Tibial nerve (tissue), 4 donors: ENCODE data around the gene PARP3. TPM values are rescaled to one million over a fixed set of nuclear protein-coding genes. Genes with fewer than 3 reads are reported as not detected.

Source experiments
- DNase-seq, 2 donors: peaks; one replicate each; pipeline ENCODE4 v3.0.0-alpha.2; 2019; ENCODE audit warnings: low spot score in 2 of 2
- H3K27ac ChIP-seq, 4 donors: fragments of 200-600 bp; sonication (generic) in 3 of 4; one replicate each; pipeline ENCODE4 v1.5.1; 2017 to 2019; ENCODE audit warnings: mild to moderate bottlenecking in 1 of 4
- H3K27me3 ChIP-seq, 2 donors: fragments of 200-600 bp; sonication (generic) in 1 of 2; one replicate each; pipeline versions ENCODE4 v1.5.1 to v1.6.0; 2017 to 2019
- H3K36me3 ChIP-seq, 3 donors: fragments of 200-600 bp; sonication (generic); one replicate each; pipeline ENCODE4 v1.5.1; 2018 to 2019
- H3K4me1 ChIP-seq, 4 donors: fragments of 200-600 bp; sonication (generic) in 3 of 4; one replicate each; pipeline ENCODE4 v1.5.1; 2017 to 2019
- H3K4me3 ChIP-seq, 4 donors: fragments of 200-600 bp; sonication (generic) in 3 of 4; one replicate each; pipeline ENCODE4 v1.5.1; 2017 to 2019; ENCODE audit warnings: mild to moderate bottlenecking in 1 of 4, moderate library complexity in 1 of 4
- H3K9me3 ChIP-seq, 4 donors: fragments of 200-600 bp; sonication (generic) in 3 of 4; one replicate each; pipeline ENCODE4 v1.5.1; 2017 to 2019
- CTCF ChIP-seq, 5 experiments: fragments of 200-600 bp in 3 of 5; fragments of 450-650 bp in 2 of 5; sonication (generic) in 3 of 5; IDR thresholded peaks; one replicate each; pipeline ENCODE4 v1.5.1; 2016 to 2019; ENCODE audit warnings: antibody characterized with exemption in 5 of 5, mild to moderate bottlenecking in 3 of 5, moderate library complexity in 2 of 5
- EP300 ChIP-seq, 2 donors: sonication (generic); formaldehyde crosslinking; IDR thresholded peaks; one replicate each; pipeline ENCODE4 v1.6.1; 2017; ENCODE audit warnings: antibody characterized with exemption in 2 of 2, mild to moderate bottlenecking in 1 of 2
- POLR2A ChIP-seq, 2 donors: fragments of 450-650 bp; IDR thresholded peaks; one replicate each; pipeline ENCODE4 v1.6.1; 2017; ENCODE audit warnings: antibody characterized with exemption in 2 of 2, mild to moderate bottlenecking in 2 of 2, moderate library complexity in 2 of 2
- WGBS, 2 donors: methylation state at CpG; one replicate each; pipeline ENCODE4 v1.1.5; 2018; 5-methylcytosine and 5-hydroxymethylcytosine counted together
- total RNA-seq, 4 donors: library from RNA; depleted of rRNA; stranded (reverse); fragments of >200 nt; gene quantifications; one replicate each; pipeline ENCODE4 v1.1.0, GENCODE V29; 2016

PARP3 gene
- total RNA-seq, 4 donors from 2014 or later, result 19.9 to 55.9 (median 40.6) TPM

GRCh38 chr3:51946796-51947195, 4.6 kb downstream of the PARP3 start:
- WGBS, 2 donors, result 80 to 89% methylated on average over 4 of the region's 4 CpGs
- no peak for DNase-seq
- peaks cover 0 to 43% (median 5%) of the 10 kb centered on the region in 3 donors for H3K36me3 ChIP-seq

DNA sequence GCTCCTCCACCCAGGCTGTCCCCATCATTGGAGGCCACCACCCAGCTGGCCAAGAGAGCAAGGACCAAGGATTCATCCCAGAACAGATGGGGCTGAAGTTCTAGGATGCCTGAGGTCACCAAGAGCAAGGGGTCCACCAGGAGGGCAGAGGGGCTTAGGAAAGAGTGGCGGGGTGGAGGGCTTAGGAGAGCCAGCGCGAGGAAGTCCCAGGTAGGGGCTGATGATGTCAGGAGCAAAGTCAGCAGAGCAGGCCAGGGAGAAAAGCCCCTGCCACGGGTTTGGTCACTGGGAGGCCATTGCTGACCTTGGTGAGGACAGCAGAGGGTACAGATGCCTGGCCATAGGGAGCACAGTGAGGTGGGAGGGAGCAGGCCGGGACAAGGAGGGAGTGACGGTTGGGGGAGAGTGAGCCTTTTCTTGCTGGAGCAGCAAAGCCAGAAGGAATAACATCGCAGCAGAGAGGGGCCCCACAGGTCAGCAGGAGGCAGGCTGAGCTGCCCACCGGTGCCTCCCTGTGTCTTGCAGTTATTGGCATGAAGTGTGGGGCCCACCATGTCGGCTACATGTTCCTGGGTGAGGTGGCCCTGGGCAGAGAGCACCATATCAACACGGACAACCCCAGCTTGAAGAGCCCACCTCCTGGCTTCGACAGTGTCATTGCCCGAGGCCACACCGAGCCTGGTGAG, 5.2 kb downstream of the PARP3 start:
- Histone ChIP-seq H3K27ac (no peak overlapping the region), H3K4me1 (peaks cover 3 to 17% (median 12%) of the 10 kb centered on the region in 4 donors), H3K4me3 (no peak overlapping the region), H3K36me3 (peaks cover 0 to 43% (median 5%) of the 10 kb centered on the region in 3 donors), H3K9me3 (no peaks in the 10 kb centered on the region), H3K27me3 (no peaks in the 10 kb centered on the region)
- 72 to 78% methylated on average over 13 of the region's 13 CpGs for WGBS, 2 donors
- no peak for TF ChIP-seq POLR2A (IDR thresholded peaks at IDR 0.05)
- no peak for TF ChIP-seq EP300 (IDR thresholded peaks at IDR 0.05)
- no peak for TF ChIP-seq CTCF (IDR thresholded peaks at IDR 0.05)
- DNase-seq, result no peak

More at GRCh38 chr3:51946796-51947195, 4.6 kb downstream of the PARP3 start:
- H3K27me3 ChIP-seq, result no peaks in the 10 kb centered on the region
- TF ChIP-seq EP300 (IDR thresholded peaks at IDR 0.05) (no peak), POLR2A (IDR thresholded peaks at IDR 0.05) (no peak), CTCF (IDR thresholded peaks at IDR 0.05) (no peak)
- H3K27ac ChIP-seq, result no peak overlapping the region
- no peaks in the 10 kb centered on the region for H3K9me3 ChIP-seq
- no peak overlapping the region for H3K4me3 ChIP-seq
- H3K4me1 ChIP-seq, result peaks cover 3 to 19% (median 13%) of the 10 kb centered on the region in 4 donors

DNA sequence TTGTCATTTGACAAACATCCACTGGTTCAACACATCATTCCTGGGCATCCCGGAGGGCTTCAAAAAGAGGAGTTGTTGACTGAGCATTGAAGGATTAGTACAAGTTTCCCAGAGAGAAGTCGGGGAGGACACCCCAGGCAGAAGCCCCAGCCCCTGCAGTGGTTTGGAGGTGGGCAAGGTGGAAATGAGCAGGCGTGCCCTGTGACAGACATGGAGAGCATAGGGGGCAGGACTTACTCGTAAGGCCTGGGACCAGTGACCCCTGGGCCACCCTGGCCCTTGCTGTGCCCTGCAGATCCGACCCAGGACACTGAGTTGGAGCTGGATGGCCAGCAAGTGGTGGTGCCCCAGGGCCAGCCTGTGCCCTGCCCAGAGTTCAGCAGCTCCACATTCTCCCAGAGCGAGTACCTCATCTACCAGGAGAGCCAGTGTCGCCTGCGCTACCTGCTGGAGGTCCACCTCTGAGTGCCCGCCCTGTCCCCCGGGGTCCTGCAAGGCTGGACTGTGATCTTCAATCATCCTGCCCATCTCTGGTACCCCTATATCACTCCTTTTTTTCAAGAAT, 5.9 kb downstream of the PARP3 start:
- Histone ChIP-seq H3K27ac (no peak overlapping the region), H3K4me3 (no peak overlapping the region), H3K4me1 (peaks cover 1 to 10% (median 5%) of the 10 kb centered on the region in 4 donors), H3K27me3 (no peaks in the 10 kb centered on the region), H3K9me3 (no peaks in the 10 kb centered on the region), H3K36me3 (peaks cover 0 to 43% (median 5%) of the 10 kb centered on the region in 3 donors)
- no peak for TF ChIP-seq CTCF (IDR thresholded peaks at IDR 0.05)
- TF ChIP-seq EP300 (IDR thresholded peaks at IDR 0.05), result no peak
- no peak for TF ChIP-seq POLR2A (IDR thresholded peaks at IDR 0.05)
- 86 to 93% methylated on average over 10 of the region's 10 CpGs for WGBS, 2 donors
- no peak for DNase-seq

- TF ChIP-seq CTCF (IDR thresholded peaks at IDR 0.05) (no peak), EP300 (IDR thresholded peaks at IDR 0.05) (no peak), POLR2A (IDR thresholded peaks at IDR 0.05) (no peak)
- DNase-seq, result no peak
- no peak overlapping the region for H3K4me3 ChIP-seq
- H3K36me3 ChIP-seq, result peaks cover 0 to 42% (median 5%) of the 10 kb centered on the region in 3 donors
- no peaks in the 10 kb centered on the region for H3K9me3 ChIP-seq
- H3K27ac ChIP-seq, result no peak overlapping the region
- H3K27me3 ChIP-seq, result no peaks in the 10 kb centered on the region
- WGBS, 2 donors, result 84 to 96% methylated on average over 5 of the region's 5 CpGs
- no peaks in the 10 kb centered on the region for H3K4me1 ChIP-seq
Measured at GRCh38 chr3:51949121-51949520, 7.0 kb downstream of the PARP3 start.

DNA sequence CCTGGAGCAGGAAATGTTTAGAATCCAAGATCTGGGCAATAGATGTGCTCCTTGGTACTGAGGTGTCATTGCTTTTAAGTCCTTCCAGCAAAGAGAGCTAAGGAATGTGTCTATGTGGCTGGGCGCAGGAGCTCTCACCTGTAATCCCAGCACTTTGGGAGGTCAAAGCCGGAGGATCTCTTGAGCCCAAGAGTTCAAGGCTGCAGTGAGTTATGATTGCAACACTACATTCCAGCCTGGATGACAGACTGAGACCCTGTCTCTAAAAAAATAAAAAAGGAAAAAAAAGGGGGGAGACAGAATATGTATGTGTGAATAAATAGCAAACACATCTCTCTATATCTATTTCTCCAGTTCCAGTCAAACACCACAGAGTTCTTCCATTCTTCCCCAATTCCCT, 8.7 kb downstream of the PARP3 start:
- DNase-seq, result no peak
- Histone ChIP-seq H3K36me3 (peaks cover 0 to 24% (median 3%) of the 10 kb centered on the region in 3 donors), H3K27me3 (no peaks in the 10 kb centered on the region), H3K4me3 (no peak overlapping the region), H3K9me3 (no peaks in the 10 kb centered on the region), H3K4me1 (peaks cover 0 to 8% (median 3%) of the 10 kb centered on the region in 4 donors), H3K27ac (no peak overlapping the region)
- TF ChIP-seq EP300 (IDR thresholded peaks at IDR 0.05), result no peak
- TF ChIP-seq CTCF (IDR thresholded peaks at IDR 0.05), result no peak
- no peak for TF ChIP-seq POLR2A (IDR thresholded peaks at IDR 0.05)
- 87 to 91% methylated on average over 2 of the region's 2 CpGs for WGBS, 2 donors
